HG03439 (cell line): ENCODE measurements around the gene KCNN1.
"Not testable (repeated sequence)": the region's sequence is repeated elsewhere in the genome, so short reads cannot be mapped to it uniquely, and the experiment has no call there.

ENCODE experiments used
- ATAC-seq: cut with Tn5 transposase; IDR thresholded peaks from one replicate; pipeline ENCODE4 v1.9.1; 2021; ENCODE audit warnings: mild to moderate bottlenecking, moderate library complexity; ENCODE audit not compliant: unreplicated experiment

The KCNN1 gene

DNA sequence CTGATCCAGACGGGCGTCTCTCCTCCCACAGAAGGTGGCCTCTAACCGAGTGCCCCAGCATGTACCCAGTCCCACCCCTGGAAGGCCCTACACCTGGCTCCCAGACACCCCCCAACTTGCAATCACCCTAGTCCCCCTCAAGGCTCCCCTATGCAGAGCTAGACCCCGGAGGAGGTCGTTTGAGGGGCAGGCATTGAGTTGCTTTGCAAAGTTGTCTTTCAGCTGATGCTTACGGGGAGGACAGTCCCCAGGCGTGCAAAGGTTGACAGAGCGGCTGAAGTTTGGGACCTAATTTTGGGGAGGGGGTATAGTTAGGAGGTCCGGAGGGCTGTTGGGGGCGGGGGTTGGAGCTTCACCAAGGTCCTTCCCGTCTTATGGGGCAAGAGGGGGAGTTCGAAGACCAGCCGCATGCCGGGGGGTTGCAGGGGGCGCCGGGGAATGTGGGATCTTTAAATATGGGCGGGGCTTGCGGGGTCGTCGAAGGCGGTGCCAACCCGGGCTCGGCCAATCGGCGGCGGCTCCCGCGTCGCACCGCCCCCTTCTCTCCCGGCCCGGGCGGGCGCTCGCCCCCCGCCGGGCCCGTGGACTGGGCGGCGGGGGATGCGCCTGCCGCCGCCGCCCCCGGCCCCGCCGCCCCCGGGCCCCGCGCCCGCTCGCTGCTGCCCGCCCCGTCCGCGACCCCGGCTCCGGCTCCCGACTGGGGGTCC is at the start of gene KCNN1:
Gene KCNN1, plus strand, starts transcription at position 558 of the 707 bp plus-strand sequence. CDS start 6,782 bp downstream, outside the sequence.
- ATAC-seq = no peak

DNA sequence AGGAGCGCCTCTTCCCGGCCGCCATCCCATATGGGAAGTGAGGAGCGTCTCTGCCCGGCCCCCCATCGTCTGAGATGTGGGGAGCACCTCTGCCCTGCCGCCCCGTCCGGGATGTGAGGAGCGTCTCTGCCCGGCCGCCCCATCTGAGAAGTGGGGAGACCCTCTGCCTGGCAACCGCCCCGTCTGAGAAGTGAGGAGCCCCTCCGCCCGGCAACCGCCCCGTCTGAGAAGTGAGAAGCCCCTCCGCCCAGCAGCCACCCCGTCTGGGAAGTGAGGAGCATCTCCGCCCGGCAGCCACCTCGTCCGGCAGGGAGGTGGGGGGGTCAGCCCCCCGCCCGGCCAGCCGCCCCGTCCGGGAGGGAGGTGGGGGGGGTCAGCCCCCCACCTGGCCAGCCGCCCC is 48.8 kb upstream of the KCNN1 start:
- ATAC-seq = not testable (repeated sequence)

DNA sequence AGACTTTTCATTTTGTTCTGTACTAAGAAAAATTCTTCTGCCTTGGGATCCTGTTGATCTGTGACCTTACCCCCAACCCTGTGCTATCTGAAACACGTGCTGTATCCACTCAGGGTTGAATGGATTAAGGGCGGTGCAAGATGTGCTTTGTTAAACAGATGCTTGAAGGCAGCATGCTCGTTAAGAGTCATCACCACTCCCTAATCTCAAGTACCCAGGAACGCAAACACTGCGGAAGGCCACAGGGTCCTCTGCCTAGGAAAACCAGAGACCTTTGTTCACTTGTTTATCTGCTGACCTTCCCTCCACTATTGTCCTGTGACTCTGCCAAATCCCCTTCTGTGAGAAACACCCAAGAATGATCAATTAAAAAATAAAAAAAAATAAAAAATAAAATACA is 47.8 kb upstream of the KCNN1 start:
- not testable (repeated sequence) for ATAC-seq

DNA sequence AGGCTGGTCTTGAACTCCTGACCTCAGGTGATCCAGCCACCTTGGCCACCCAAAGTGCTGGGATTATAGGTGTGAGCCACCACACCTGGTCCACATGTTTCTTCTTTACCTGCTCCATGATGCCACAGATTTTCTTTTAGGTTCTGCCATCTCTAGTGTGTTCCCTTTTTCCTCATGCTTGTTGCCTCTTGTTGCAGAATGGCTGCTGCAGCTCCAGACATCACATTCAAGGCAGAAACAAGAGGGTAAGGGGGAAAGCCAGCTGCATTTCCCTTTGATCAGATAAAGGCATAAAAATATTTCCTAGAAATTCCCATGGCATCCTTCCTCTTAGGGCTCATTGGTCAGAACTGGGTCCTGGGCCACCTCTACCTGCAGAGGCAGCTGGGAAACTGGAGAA is 46.4 kb upstream of the KCNN1 start:
- ATAC-seq = no peak

DNA sequence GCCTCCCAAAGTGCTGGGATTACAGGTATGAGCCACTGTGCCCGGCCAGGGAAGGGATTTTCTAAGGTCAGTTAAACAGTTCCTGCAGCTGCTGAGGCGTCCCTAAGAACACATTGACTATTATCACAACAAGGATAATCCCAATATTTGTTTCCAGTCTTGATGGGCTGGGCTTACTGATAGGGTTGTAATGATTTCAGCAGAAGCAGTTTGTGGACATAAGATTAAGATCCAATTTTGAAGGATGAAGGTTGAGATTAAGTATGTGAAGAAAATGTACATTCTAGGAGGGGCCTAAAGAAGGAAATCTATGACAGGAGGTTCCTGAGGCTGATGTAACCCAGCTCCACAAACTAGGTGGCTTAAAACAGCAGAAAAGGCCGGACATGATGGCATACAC is 44.8 kb upstream of the KCNN1 start:
- no peak for ATAC-seq

DNA sequence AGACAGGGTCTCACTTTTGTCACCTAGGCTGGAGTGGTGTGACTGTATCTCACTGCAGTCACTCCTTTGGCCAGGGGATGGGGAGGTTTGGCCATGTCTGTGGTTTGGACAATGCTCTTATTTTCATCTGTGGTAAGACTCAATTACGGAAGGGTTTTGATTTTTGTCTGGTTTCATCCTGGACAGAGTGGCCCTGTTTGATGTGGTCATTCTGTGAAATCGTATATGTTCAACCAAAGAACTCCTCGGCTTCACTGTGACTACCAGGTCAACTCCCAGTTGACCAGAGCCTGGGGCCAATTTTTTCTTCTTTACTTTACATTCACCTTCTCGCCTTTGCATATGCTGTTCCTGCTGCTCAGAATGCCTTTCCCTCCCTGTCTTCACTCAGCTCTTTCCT is 40.9 kb upstream of the KCNN1 start:
- no peak for ATAC-seq

DNA sequence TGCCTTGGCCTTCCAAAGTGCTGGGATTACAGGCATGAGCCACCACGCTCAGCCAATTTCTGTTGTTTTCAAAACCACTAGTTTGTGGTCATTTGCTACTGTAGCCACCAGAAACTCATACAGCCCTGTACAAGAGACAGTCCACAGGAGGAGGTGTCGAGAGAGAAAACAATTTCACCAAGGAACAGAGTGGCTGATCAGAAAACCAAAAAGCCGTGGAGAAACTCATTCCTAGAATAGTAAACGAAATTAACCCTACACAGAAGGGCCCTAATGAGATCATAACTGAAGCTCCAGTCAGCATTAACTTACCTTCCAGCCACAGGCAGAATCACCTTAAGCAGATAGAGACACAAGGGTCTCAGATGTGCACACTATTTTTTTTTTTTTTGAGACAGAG is 37.9 kb upstream of the KCNN1 start:
- no peak for ATAC-seq

DNA sequence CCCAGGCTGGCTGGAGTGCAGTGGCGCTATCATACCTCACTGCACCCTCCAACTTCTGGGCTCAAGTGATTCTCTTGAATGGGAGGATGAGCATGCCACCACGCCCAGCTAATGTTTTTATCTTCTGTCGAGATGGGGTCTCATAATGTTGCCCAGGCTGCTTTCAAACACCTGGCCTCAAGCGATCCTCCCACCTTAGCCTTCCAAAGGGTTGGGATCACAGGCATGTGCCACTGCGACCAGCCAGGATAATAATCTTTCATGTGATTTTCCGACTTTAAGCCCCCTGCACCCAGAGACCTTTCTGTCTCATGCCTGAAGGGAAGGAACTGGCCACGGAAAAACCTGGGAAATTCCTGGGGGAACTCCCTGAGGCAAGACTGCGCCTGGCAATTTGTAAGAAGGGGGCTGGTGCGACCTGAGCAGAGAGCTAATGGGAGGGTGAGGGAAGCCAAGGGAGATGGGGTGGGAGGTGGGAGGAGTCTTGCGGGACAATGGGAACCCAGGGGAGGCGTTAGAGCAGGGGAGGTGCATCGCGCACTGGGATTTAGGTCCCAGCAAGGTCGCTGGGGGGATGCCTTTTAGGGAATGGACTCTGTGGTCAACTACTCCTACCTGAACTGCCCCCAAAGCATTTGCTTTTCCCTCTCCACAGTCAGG is 35.2 kb upstream of the KCNN1 start:
- ATAC-seq = no peak

DNA sequence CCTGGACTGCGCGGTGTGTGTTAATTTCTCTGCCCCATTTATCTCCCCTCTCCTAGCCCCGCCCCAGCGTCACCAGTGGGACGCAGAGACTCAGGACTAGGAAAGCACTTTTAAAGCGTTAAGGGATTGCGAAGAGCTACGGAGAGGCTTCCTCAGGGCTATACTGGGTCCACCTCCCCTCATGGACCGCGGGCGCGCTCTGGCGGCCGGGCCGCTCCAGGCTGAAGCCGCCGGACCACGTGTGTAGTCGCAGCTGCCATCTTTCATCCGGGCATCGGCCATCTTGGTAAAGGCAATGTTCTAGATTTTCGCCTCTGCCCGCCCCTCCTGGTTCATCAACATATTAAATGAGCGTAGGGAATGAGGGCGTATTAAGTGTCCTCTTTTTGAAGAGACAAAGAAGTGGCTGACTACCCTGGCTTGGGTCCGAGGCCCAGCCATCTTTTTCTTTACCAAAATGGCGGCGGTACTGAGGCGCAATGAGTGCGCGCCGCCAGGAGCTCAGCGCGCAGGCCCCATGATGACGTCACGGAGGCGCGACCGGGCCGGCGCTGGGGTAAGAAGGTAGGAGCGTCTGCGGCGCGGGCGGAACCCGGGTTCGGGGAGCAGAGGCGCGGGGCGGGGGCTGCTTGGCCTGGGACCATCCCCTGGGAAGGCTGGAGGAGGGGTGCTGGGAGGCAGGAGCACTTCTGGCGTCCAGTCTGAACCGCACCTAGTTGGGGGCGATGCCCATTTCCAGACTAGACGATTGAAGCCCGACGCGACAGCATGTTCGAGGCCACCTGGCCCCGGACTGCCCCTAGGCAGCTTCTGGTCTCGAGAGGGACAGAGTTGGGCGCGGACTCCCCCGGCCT is 34.2 kb upstream of the KCNN1 start, which contains the start of gene CCDC124:
Gene CCDC124, plus strand, starts transcription at position 531 of the 854 bp plus-strand sequence. CDS start 3,406 bp downstream, outside the sequence.
- ATAC-seq = peak; percentile 82

DNA sequence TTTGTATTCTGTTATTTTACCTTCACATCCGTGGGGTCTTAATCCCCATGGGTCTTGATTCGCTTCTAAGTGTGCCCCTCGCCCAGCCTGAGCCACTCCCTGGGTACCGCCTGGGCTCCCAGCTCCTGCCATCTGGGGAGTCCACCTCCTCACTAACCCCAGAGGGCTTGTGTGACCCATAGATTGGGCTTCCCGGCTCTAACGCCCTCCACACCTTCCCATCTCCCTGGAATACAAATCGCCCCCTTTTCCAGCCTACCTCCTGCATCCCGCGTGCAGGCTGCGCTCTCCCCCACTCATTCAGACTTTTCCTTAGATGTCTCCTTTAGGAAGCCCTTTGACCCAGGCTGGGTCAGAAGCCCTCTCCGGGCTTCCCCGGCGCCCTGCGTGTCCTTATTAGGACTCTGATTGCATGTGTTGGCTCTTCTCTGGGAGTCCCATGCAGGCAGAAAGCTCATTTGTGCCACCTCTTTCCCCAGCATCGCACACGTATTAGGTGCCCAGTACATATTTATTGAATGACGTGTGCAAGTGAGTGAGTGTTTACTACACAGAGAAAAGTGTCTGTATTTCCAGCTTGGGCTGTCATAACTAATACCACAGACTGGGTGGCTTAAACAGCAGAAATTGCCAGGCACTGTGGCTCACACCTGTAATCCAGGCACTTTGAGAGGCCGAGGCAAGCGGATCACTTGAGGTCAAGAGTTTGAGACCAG is 33.3 kb upstream of the KCNN1 start:
- no peak for ATAC-seq

DNA sequence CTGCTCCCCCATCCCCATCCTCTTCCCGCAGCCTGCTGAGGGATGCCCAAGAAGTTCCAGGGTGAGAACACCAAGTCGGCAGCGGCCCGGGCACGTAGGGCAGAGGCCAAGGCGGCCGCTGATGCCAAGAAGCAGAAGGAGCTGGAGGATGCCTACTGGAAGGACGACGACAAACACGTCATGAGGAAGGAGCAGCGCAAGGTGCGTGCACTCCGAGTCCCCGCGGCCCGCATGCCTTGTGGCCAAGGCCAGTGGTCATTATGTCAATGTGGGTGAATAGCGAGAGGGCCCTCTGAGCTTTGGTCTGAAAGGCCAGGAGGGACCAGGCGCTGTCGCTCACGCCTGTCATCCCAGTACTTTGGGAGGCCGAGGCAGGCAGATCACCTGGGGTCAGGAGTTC is 30.5 kb upstream of the KCNN1 start:
- no peak for ATAC-seq

DNA sequence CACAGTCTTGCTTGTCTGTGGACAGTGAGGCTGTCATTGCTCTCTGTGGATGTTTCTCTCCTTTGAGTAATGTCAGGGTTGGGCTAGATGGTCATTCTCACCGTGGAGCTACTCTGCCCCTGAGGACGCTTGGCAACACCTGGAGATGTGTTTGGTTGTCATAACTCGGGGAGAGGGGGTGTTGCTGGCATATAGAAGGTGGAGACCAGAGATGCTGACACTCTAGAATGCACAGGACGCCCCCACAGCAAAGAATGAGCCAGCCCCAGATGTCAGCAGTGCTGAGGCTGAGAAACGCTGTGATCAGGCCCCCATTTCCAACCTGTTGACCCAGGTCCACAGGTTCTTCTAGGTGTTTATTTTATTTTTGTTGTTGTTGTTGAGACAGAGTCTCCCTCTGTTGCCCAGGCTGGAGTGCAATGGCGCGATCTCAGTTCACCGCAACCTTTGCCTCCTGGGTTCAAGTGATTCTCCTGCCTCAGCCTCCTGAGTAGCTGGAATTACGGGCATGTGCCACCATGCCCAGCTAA is 29.5 kb upstream of the KCNN1 start:
- no peak for ATAC-seq

DNA sequence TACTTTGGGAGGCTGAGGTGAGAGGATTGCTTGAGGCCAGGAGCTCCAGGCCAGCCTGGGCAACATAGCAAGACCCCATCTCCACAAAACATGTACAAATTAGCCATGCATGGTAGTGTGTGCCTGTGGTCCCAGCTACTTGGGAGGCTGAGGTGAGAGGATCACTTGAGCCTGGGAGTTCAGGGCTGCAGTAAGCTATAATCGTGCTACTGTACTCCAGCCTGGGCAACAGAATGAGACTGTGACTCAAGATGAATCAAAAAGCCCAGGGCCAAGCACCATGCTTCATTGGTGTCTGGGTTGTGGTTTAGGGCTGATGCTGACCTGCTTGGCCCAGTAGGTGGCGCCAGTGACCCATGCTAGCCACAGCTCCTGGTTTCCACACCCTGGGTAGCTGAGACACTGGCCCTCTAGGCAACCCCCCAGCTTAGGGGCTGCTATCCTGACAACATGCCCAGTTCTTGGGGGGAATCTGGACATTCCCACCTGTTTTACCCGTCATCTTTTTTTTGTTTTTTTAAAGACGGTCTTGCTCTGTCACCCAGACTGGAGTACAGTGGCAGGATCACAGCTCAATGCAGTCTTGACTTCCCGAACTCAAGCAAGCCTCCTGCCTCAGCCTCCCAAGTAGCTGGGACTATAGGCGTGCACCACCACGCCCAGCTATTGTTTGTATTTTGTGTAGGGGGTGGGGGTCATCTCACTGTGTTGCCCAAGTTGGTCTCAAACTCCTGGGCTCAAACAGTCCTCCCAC is 28.6 kb upstream of the KCNN1 start:
- no peak for ATAC-seq

DNA sequence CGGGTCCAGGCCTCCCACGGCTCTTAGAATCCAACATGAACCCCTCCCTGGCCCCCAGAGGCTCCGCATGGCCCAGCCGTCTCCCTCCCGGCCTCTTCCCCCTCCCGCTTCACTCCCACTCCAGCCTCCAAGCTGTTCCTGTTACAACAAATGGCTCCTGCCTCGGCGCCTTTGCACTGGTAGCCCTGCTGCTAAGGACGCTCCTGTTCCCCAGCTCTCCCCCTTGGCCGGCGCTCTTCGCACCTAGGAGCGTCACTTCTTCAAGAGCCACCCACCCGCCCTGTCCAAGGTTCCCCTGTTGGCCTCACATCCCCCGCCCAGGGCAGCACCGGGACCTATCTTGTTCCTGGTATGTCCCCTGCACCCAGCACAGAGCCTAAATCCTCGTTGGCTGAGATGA is 24.7 kb upstream of the KCNN1 start:
- ATAC-seq = no peak

DNA sequence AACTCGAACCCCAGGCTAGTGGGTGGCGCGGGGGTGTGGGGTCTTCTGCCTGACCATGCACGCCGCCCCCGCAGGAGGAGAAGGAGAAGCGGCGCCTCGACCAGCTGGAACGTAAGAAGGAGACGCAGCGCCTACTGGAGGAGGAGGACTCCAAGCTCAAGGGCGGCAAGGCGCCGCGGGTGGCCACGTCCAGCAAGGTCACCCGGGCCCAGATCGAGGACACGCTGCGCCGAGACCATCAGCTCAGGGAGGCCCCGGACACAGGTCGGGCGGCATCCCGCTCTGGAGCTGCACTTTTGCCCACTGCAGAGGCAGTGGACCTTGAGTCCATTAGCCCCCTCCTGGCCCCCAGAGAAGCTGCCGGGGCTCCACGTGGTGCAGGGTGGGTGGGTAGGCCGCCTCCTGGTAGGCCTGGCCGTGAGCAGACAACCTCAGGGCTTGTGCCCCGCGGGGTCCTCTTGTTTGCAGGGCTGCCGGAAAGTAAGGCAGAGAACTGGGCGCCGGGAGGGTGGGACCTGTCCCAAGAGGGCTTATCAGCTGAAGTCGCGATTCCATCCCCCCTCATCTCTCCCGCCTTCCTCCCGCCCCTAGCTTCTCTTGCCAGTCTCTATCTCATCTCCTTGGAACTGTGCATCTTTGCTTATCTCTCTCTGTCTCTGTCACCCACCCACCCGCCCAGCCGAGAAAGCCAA is 24.2 kb upstream of the KCNN1 start:
- ATAC-seq = no peak

DNA sequence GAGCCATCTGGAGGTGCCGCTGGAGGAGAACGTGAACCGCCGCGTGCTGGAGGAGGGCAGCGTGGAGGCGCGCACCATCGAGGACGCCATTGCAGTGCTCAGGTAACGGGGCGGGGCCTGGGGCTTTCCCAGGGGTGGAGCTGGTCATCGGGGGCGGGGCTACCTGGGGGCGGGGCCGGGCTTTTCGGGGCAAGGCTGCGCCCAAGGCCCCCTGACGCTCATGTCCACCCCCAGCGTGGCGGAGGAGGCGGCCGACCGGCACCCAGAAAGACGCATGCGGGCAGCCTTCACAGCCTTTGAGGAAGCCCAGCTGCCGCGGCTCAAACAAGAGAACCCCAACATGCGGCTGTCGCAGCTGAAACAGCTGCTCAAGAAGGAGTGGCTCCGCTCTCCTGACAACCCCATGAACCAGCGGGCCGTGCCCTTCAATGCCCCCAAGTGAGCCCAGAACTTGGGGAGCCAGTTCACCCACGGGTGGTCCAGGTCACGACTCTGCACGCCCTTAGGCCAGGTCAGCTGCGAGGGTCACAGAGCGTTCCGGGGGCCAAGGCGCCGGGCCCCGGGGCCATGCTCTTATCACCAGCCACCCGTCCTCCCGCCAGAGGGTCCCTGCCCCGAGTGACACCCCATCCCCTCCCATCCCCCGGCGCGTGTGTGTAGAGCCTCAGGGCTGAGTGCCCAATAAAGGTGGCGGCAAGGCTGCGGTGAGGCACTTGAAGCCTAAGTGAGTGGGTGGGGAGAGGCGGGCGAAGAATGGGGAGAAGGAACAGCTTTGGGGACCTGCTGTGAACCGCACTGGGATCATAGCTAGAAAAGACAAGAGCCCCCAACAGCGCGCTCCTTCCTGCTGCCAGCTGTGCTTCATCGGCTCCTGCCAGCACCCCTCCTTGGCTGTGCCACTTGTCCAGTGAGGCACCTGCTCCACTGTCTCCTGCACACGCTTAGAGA is 23.4 kb upstream of the KCNN1 start:
- ATAC-seq = no peak

DNA sequence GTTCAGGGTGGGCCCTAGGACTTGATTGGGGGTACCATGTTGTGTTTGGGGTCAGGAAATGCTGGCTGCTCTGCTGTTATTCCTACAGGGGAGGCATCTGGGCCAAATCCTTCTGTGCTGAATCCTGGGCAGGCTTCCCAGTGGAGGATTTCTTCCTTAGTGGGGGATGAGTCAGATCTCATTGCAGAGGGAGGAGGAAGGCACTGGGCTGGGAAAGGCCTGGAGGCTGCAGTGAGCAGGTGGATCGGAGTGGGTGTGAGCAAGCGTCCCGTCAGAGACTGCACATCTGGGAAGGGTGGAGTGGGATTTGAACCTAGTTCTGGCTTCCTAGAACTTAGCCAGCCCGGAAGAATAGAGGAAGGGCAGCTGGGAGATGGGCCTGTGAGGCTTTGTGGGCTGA is 22.6 kb upstream of the KCNN1 start:
- ATAC-seq = no peak
